Activated T-helper 1 cell treated with anti-CD3 and anti-CD28 coated beads, Interleukin-12 subunit alpha, Interleukin-12 subunit beta, Interleukin-2, Interleukin-4 antibody, amounts not matched to agents 30 ng/mL and 10 ng/mL and 1 ng/mL, durations not matched to agents 14 hours and 24 hours and 36 hours (primary cell): ENCODE results near the gene HS1BP3. TPM values are rescaled to one million over a fixed set of nuclear protein-coding genes. Genes with fewer than 3 reads are reported as not detected.

Experiments
- DNase-seq: peaks from one replicate; pipeline ENCODE4 v3.0.0; 2021; ENCODE audit warnings: low spot score
- H3K27ac Mint-ChIP-seq: one replicate; pipeline ENCODE4 v1.8.0; 2021; ENCODE audit warnings: mild to moderate bottlenecking, mixed read lengths
- H3K27me3 Mint-ChIP-seq: one replicate; pipeline ENCODE4 v1.8.0; 2022; ENCODE audit warnings: mild to moderate bottlenecking, moderate library complexity, mixed read lengths; ENCODE audit not compliant: insufficient read depth
- H3K36me3 Mint-ChIP-seq: one replicate; pipeline ENCODE4 v1.8.0; 2021; ENCODE audit warnings: low read depth, mixed read lengths
- H3K4me1 Mint-ChIP-seq: one replicate; pipeline ENCODE4 v1.8.0; 2021; ENCODE audit warnings: low read depth, mixed read lengths
- H3K4me3 Mint-ChIP-seq: one replicate; pipeline ENCODE4 v1.8.0; 2021; ENCODE audit warnings: mild to moderate bottlenecking, moderate library complexity, mixed read lengths
- H3K9me3 Mint-ChIP-seq: one replicate; pipeline ENCODE4 v1.8.0; 2021; ENCODE audit warnings: mixed read lengths
- intact Hi-C: fragments of 100-400 bp; cut with micrococcal nuclease; formaldehyde crosslinking; loops from one replicate; pipeline ENCODE4 v1.15.1; 2024
- total RNA-seq: library from RNA; stranded (reverse); gene quantifications from 2 replicates; pipeline ENCODE4 v1.2.3, GENCODE V29; 2022

The HS1BP3 gene
- total RNA-seq, 1 donor from 2014 or later, result 9.1 TPM

GRCh38 chr2:20585710-20586594 lies 64.9 kb downstream of the HS1BP3 start:
- Mint-ChIP-seq H3K27me3 (peaks cover 2% of the 10 kb centered on the region), H3K27ac (no peak overlapping the region), H3K9me3 (no peaks in the 10 kb centered on the region), H3K4me1 (no peaks in the 10 kb centered on the region), H3K36me3 (no peaks in the 10 kb centered on the region), H3K4me3 (no peak overlapping the region)
- intact Hi-C loops, result no loop called here
- no peak for DNase-seq

GRCh38 chr2:20585359-20585709 lies 65.6 kb downstream of the HS1BP3 start:
- intact Hi-C loops, result no loop called here
- Mint-ChIP-seq H3K4me3 (no peak overlapping the region), H3K36me3 (no peaks in the 10 kb centered on the region), H3K27me3 (peaks cover 2% of the 10 kb centered on the region), H3K27ac (no peak overlapping the region), H3K9me3 (peaks cover 5% of the 10 kb centered on the region), H3K4me1 (no peaks in the 10 kb centered on the region)
- no peak for DNase-seq

- no peak overlapping the region for H3K27ac Mint-ChIP-seq
- H3K4me3 Mint-ChIP-seq, result no peak overlapping the region
- H3K9me3 Mint-ChIP-seq, result peaks cover 5% of the 10 kb centered on the region
- no peak for DNase-seq
- peaks cover 4% of the 10 kb centered on the region for H3K4me1 Mint-ChIP-seq
- intact Hi-C loops, result no loop called here
- peaks cover 2% of the 10 kb centered on the region for H3K27me3 Mint-ChIP-seq
- H3K36me3 Mint-ChIP-seq, result no peaks in the 10 kb centered on the region
Measured at GRCh38 chr2:20584399-20585358, 66.2 kb downstream of the HS1BP3 start.

- intact Hi-C loops, result no loop called here
- H3K4me1 Mint-ChIP-seq, result peaks cover 5% of the 10 kb centered on the region
- DNase-seq, result no peak
- H3K9me3 Mint-ChIP-seq, result peaks cover 5% of the 10 kb centered on the region
- no peak overlapping the region for H3K27ac Mint-ChIP-seq
- H3K36me3 Mint-ChIP-seq, result no peaks in the 10 kb centered on the region
- H3K27me3 Mint-ChIP-seq, result peaks cover 2% of the 10 kb centered on the region
- H3K4me3 Mint-ChIP-seq, result no peak overlapping the region
Measured at GRCh38 chr2:20584045-20584398, 66.9 kb downstream of the HS1BP3 start.

GRCh38 chr2:20583425-20583881 lies 67.4 kb downstream of the HS1BP3 start:
- peaks cover 2% of the 10 kb centered on the region for H3K27me3 Mint-ChIP-seq
- no peak overlapping the region for H3K27ac Mint-ChIP-seq
- no peak overlapping the region for H3K4me3 Mint-ChIP-seq
- intact Hi-C loops, result no loop called here
- peaks cover 5% of the 10 kb centered on the region for H3K4me1 Mint-ChIP-seq
- H3K36me3 Mint-ChIP-seq, result no peaks in the 10 kb centered on the region
- H3K9me3 Mint-ChIP-seq, result peaks cover 5% of the 10 kb centered on the region
- no peak for DNase-seq

- Mint-ChIP-seq H3K4me1 (peaks cover 5% of the 10 kb centered on the region), H3K9me3 (peaks cover 5% of the 10 kb centered on the region), H3K36me3 (no peaks in the 10 kb centered on the region), H3K27me3 (peaks cover 2% of the 10 kb centered on the region), H3K27ac (no peak overlapping the region), H3K4me3 (no peak overlapping the region)
- intact Hi-C loops, result no loop called here
- DNase-seq, result no peak
Measured at GRCh38 chr2:20582600-20583221, 68.2 kb downstream of the HS1BP3 start.

GRCh38 chr2:20580690-20581437 lies 70.0 kb downstream of the HS1BP3 start:
- no peak overlapping the region for H3K4me3 Mint-ChIP-seq
- intact Hi-C loops, result no loop called here
- H3K27ac Mint-ChIP-seq, result peak overlapping the region; percentile 29
- no peaks in the 10 kb centered on the region for H3K36me3 Mint-ChIP-seq
- H3K4me1 Mint-ChIP-seq, result peaks cover 23% of the 10 kb centered on the region
- H3K27me3 Mint-ChIP-seq, result peaks cover 2% of the 10 kb centered on the region
- no peak for DNase-seq
- peaks cover 5% of the 10 kb centered on the region for H3K9me3 Mint-ChIP-seq

GRCh38 chr2:20579866-20580265 lies 71.0 kb downstream of the HS1BP3 start:
- Mint-ChIP-seq H3K4me3 (no peak overlapping the region), H3K9me3 (peaks cover 5% of the 10 kb centered on the region), H3K27me3 (no peaks in the 10 kb centered on the region), H3K4me1 (peaks cover 23% of the 10 kb centered on the region), H3K27ac (no peak overlapping the region), H3K36me3 (no peaks in the 10 kb centered on the region)
- intact Hi-C loops, result loop anchor here (5.0 to 10.0 kb wide), 2 partner anchors 72 to 215 kb away; partner anchors contain the start of gene HS1BP3
- no peak for DNase-seq

- Mint-ChIP-seq H3K27ac (no peak overlapping the region), H3K4me3 (no peak overlapping the region), H3K27me3 (no peaks in the 10 kb centered on the region), H3K9me3 (peaks cover 5% of the 10 kb centered on the region), H3K4me1 (peaks cover 27% of the 10 kb centered on the region), H3K36me3 (no peaks in the 10 kb centered on the region)
- intact Hi-C loops, result loop anchor here (5.0 to 10.0 kb wide), 2 partner anchors 73 to 214 kb away; partner anchors contain the start of gene HS1BP3
- no peak for DNase-seq
Measured at GRCh38 chr2:20578895-20579825, 71.7 kb downstream of the HS1BP3 start.

GRCh38 chr2:20578266-20578894 lies 72.5 kb downstream of the HS1BP3 start:
- H3K4me3 Mint-ChIP-seq, result no peak overlapping the region
- H3K27ac Mint-ChIP-seq, result no peak overlapping the region
- H3K4me1 Mint-ChIP-seq, result peaks cover 34% of the 10 kb centered on the region
- H3K36me3 Mint-ChIP-seq, result no peaks in the 10 kb centered on the region
- no peaks in the 10 kb centered on the region for H3K27me3 Mint-ChIP-seq
- no peak for DNase-seq
- intact Hi-C loops, result loop anchor here (5.0 to 10.0 kb wide), 2 partner anchors 74 to 214 kb away; partner anchors contain the start of gene HS1BP3
- H3K9me3 Mint-ChIP-seq, result peaks cover 5% of the 10 kb centered on the region
